RWPE2 (cell line): ENCODE results near the gene RACK1.

Source experiments
- ATAC-seq: fragments of 200-7000 bp; cut with Tn5 transposase; 3 replicates; pipeline ENCODE4 v1.9.1; 2021; ENCODE audit warnings: low read depth
- DNase-seq: peaks from one replicate; pipeline ENCODE4 v3.0.0-alpha.2; 2020; ENCODE audit warnings: low spot score
- H3K27ac ChIP-seq: fragments of 450-650 bp; 2 replicates; pipeline ENCODE4 v1.5.1; 2017; ENCODE audit warnings: mild to moderate bottlenecking; ENCODE audit not compliant: poor library complexity, severe bottlenecking
- H3K27me3 ChIP-seq: fragments of 250-450 bp; sonication (Bioruptor Pico); 2 replicates; pipeline ENCODE4 v1.5.1; 2021; ENCODE audit warnings: mild to moderate bottlenecking, moderate library complexity; ENCODE audit not compliant: insufficient read depth, poor library complexity, severe bottlenecking
- H3K36me3 ChIP-seq: fragments of 250-450 bp; sonication (Bioruptor Pico); 2 replicates; pipeline ENCODE4 v1.5.1; 2020; ENCODE audit warnings: low read depth, mild to moderate bottlenecking, moderate library complexity
- H3K4me1 ChIP-seq: fragments of 250-450 bp; sonication (Bioruptor Pico); 2 replicates; pipeline ENCODE4 v1.5.1; 2021; ENCODE audit warnings: mild to moderate bottlenecking, moderate library complexity; ENCODE audit not compliant: insufficient read depth, poor library complexity, severe bottlenecking
- H3K4me3 ChIP-seq: fragments of 250-450 bp; sonication (Bioruptor Pico); 2 replicates; pipeline ENCODE4 v1.5.1; 2021; ENCODE audit warnings: mild to moderate bottlenecking, moderate library complexity; ENCODE audit not compliant: severe bottlenecking
- H3K9me3 ChIP-seq: fragments of 250-450 bp; sonication (Bioruptor Pico); 2 replicates; pipeline ENCODE4 v1.5.1; 2021; ENCODE audit warnings: mild to moderate bottlenecking, moderate library complexity; ENCODE audit not compliant: severe bottlenecking
- CTCF ChIP-seq: fragments of 450-650 bp; IDR thresholded peaks from one replicate; pipeline ENCODE4 v1.5.1; 2017; ENCODE audit warnings: mild to moderate bottlenecking, moderate library complexity; ENCODE audit not compliant: poor library complexity, severe bottlenecking

RACK1 gene

DNA sequence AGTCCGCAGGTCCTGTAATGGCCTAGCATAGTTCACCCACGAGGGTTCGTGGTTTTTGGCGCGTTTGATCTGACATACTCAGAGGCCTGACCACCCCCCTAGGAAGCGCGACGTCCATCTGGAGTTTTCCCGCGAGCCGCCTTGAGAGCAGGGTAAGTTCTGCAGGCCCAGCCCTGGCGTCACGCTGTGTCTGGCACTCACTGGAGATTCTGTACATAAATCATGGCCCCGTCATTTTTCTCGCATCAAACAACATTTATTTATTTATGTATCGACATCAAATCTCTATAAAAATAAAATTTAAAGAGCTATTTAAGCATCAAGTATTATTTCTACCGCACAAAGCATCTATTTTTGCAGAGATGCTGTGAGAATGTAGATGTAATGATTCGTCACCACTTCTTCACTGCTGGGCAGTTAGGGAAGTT, 21.1 kb downstream of the RACK1 start:
- TF ChIP-seq CTCF: no peak
- ATAC-seq: peak; percentile 5; the same call in 2 of the 3 replicates
- H3K4me3 ChIP-seq: peak overlapping the region; percentile 92
- H3K36me3 ChIP-seq: peaks cover 21% of the 10 kb centered on the region
- no peaks in the 10 kb centered on the region for H3K9me3 ChIP-seq
- no peaks in the 10 kb centered on the region for H3K4me1 ChIP-seq
- H3K27me3 ChIP-seq: no peaks in the 10 kb centered on the region
- DNase-seq: no peak
- H3K27ac ChIP-seq: peak overlapping the region; percentile 84

DNA sequence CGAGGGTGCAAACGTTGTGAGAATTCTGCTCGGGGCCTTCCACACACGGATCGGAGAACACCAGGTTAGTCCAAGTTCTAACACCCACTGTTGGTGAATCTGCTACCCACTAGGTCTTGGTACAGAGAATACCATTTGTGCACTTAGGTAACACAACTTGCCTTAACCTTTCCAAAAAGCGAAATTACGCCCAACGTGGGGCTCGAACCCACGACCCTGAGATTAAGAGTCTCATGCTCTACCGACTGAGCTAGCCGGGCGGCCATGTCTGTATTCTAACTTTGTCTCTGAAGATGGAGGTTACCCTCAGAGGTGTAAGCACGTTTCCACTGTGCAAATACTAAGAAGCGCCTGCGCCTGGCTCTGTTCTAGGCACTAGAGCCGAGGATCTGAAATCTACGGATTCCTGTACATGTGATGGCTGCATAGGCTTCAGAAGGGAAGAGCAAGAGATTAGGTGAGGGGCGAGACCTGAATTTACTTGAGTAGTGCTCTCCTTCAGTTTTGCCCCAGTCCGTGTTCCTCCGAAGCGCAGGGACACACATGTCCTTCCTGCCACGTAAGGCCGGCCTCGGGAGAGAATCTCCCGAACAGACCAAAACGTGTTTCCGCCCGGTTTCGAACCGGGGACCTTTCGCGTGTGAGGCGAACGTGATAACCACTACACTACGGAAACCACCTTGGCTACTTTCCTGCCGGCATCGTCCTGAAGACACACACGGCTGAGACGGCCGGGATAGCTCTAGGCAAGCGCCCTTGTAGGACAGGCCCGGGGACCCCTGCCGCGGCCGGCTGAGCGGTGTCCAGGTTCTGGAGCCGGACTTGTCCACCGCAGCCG, 21.7 kb downstream of the RACK1 start:
- ATAC-seq (peak; percentile 52), DNase-seq (peak; percentile 97)
- Histone ChIP-seq H3K27me3 (no peaks in the 10 kb centered on the region), H3K36me3 (peaks cover 14% of the 10 kb centered on the region), H3K4me1 (no peaks in the 10 kb centered on the region), H3K4me3 (peak overlapping the region; percentile 92), H3K9me3 (no peaks in the 10 kb centered on the region), H3K27ac (peak overlapping the region; percentile 84)
- no peak for TF ChIP-seq CTCF

GRCh38 chr5:181221105-181221791, 22.5 kb downstream of the RACK1 start:
- H3K27me3 ChIP-seq: no peaks in the 10 kb centered on the region
- no peak for TF ChIP-seq CTCF
- no peak for DNase-seq
- peak overlapping the region; percentile 92 for H3K4me3 ChIP-seq
- peak overlapping the region; percentile 84 for H3K27ac ChIP-seq
- no peaks in the 10 kb centered on the region for H3K4me1 ChIP-seq
- H3K9me3 ChIP-seq: no peaks in the 10 kb centered on the region
- no peak for ATAC-seq
- peaks cover 7% of the 10 kb centered on the region; the same call in 1 of the 2 replicates for H3K36me3 ChIP-seq

GRCh38 chr5:181220178-181220515, 23.6 kb downstream of the RACK1 start:
- DNase-seq (no peak), ATAC-seq (no peak)
- Histone ChIP-seq H3K4me3 (no peak overlapping the region), H3K9me3 (no peaks in the 10 kb centered on the region), H3K36me3 (peaks cover 1% of the 10 kb centered on the region; the same call in 1 of the 2 replicates), H3K27ac (no peak overlapping the region), H3K27me3 (no peaks in the 10 kb centered on the region), H3K4me1 (no peaks in the 10 kb centered on the region)
- TF ChIP-seq CTCF: no peak
